ENCODE data around the gene ME1.

DNA sequence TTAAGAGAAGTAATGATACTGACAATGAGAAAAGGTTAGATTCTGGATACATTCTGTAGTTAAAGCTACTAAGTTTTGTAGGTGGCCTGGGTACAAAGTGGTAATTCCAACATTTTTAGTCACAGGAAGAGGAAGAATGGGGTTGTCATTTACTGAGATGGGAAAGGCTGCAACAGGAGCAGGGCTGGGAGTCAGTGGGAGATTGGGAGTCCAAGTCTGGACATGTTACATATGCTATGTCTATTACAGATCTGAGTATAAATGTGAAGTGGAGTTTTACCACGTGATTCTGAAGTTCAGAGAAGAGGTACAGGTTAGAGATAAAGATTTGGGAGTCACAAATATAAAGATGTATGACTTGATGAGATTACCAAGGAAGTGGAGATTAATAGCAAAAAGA is 121.5 kb downstream of the ME1 start:
- TF ChIP-seq GTF2F1 (IDR thresholded peaks at IDR 0.05; ENCODE audit: low read depth, low read length), result no peak
- TF ChIP-seq ZNF133 (CRISPR knock-in tag; IDR thresholded peaks at IDR 0.05), result no peak
- TF ChIP-seq CTCF (IDR thresholded peaks at IDR 0.05 in 2 of 3, conservative IDR thresholded peaks at IDR 0.05 in 1 of 3; ENCODE audit: insufficient read depth in 2 of 3, low read depth in 1 of 3, low read length in 3 of 3), result no peak
- no peak for TF ChIP-seq NR2C1 (IDR thresholded peaks at IDR 0.05)
- TF ChIP-seq NR2C1 (tag; IDR thresholded peaks at IDR 0.05), result no peak
- TF ChIP-seq, protein P1, sequence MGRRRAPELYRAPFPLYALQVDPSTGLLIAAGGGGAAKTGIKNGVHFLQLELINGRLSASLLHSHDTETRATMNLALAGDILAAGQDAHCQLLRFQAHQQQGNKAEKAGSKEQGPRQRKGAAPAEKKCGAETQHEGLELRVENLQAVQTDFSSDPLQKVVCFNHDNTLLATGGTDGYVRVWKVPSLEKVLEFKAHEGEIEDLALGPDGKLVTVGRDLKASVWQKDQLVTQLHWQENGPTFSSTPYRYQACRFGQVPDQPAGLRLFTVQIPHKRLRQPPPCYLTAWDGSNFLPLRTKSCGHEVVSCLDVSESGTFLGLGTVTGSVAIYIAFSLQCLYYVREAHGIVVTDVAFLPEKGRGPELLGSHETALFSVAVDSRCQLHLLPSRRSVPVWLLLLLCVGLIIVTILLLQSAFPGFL (CRISPR knock-in tag; IDR thresholded peaks at IDR 0.05), result no peak
- no peak for TF ChIP-seq TCFL5 (CRISPR knock-in tag; conservative IDR thresholded peaks at IDR 0.05)
- no peak for TF ChIP-seq POLR2AphosphoS2 (IDR thresholded peaks at IDR 0.05; ENCODE audit: low read length)
- no peak for TF ChIP-seq TEAD1 (CRISPR knock-in tag; IDR thresholded peaks at IDR 0.05)

All from K562 (cell line).